ENCODE results near the gene TMC6. TPM values are rescaled to one million over a fixed set of nuclear protein-coding genes. Genes with fewer than 3 reads are reported as not detected.

The TMC6 gene
- total and polyA plus RNA-seq, 2 of the 13 experiments (the other 11 are each of a cell fraction or from before 2014, with no cell fraction given): 48.4 to 99.1 TPM

DNA sequence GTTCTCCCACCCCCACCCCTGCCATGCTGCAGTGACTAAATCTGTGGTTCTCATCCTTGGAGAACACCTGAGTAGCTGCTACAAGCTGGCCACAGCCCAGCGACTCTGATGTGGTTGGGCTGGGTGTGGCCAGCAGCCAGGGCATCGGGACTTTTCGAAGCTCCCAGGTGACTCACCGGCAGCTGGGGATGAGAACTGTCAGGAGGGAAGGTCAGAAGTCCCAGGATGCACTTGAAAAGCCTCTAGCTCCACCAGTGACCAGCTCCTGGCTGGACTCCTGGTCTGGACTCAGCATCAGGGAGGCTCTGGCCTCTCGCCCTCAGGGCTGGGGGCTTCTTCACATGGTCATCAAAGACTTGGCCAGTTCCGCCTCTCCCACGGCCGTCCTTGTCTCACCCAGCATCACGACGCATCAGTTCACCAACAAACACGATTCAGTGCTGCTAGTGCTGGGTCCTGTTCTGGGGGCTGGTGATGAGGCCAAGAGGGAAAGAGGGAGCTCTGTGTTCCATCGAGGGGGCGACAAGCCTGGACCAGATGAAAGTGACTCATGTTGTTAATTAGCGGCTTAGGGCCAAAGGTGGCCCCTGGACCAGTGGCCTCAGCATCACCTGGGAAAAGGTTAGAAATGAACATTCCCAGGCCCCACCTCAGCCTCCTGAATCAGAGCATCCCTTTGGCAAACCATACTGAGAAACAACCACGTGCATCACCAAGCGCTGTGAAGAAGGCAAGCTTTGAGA, 13.7 kb upstream of the TMC6 start (continued):
- TF ChIP-seq TGIF2 (CRISPR knock-in tag; IDR thresholded peaks at IDR 0.05) (0 out of 2 replicates have a peak, but pooled peaks have one; percentile 31), RFXANK (CRISPR knock-in tag; IDR thresholded peaks at IDR 0.05) (no peak), GABPB1 (CRISPR knock-in tag; IDR thresholded peaks at IDR 0.05) (0 out of 2 replicates have a peak, but pooled peaks have one; percentile 0), NFKBIZ (CRISPR knock-in tag; IDR thresholded peaks at IDR 0.05) (no peak), FOSL1 (CRISPR knock-in tag; IDR thresholded peaks at IDR 0.05; ENCODE audit: borderline replicate concordance) (0 out of 2 replicates have a peak, but pooled peaks have one; percentile 23), ZEB1 (IDR thresholded peaks at IDR 0.05; ENCODE audit: insufficient replicate concordance, low read depth) (peak; percentile 76), BHLHE40 (IDR thresholded peaks at IDR 0.05; ENCODE audit: low read length) (0 out of 2 replicates have a peak, but pooled peaks have one; percentile 4)
- TF ChIP-seq, protein P1, sequence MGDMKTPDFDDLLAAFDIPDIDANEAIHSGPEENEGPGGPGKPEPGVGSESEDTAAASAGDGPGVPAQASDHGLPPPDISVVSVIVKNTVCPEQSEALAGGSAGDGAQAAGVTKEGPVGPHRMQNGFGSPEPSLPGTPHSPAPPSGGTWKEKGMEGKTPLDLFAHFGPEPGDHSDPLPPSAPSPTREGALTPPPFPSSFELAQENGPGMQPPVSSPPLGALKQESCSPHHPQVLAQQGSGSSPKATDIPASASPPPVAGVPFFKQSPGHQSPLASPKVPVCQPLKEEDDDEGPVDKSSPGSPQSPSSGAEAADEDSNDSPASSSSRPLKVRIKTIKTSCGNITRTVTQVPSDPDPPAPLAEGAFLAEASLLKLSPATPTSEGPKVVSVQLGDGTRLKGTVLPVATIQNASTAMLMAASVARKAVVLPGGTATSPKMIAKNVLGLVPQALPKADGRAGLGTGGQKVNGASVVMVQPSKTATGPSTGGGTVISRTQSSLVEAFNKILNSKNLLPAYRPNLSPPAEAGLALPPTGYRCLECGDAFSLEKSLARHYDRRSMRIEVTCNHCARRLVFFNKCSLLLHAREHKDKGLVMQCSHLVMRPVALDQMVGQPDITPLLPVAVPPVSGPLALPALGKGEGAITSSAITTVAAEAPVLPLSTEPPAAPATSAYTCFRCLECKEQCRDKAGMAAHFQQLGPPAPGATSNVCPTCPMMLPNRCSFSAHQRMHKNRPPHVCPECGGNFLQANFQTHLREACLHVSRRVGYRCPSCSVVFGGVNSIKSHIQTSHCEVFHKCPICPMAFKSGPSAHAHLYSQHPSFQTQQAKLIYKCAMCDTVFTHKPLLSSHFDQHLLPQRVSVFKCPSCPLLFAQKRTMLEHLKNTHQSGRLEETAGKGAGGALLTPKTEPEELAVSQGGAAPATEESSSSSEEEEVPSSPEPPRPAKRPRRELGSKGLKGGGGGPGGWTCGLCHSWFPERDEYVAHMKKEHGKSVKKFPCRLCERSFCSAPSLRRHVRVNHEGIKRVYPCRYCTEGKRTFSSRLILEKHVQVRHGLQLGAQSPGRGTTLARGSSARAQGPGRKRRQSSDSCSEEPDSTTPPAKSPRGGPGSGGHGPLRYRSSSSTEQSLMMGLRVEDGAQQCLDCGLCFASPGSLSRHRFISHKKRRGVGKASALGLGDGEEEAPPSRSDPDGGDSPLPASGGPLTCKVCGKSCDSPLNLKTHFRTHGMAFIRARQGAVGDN (CRISPR knock-in tag; IDR thresholded peaks at IDR 0.05): peak; percentile 77

All from HepG2 (cell line).